ENCODE data around the gene RAB20. TPM values are rescaled to one million over a fixed set of nuclear protein-coding genes. Genes with fewer than 3 reads are reported as not detected.

RAB20 gene
- total RNA-seq, 4 donors from 2014 or later: 8.7 to 32.8 (median 18.4) TPM

GRCh38 chr13:110524541-110525257, 36.8 kb downstream of the RAB20 start:
- no peak for ATAC-seq
- TF ChIP-seq, protein P1, sequence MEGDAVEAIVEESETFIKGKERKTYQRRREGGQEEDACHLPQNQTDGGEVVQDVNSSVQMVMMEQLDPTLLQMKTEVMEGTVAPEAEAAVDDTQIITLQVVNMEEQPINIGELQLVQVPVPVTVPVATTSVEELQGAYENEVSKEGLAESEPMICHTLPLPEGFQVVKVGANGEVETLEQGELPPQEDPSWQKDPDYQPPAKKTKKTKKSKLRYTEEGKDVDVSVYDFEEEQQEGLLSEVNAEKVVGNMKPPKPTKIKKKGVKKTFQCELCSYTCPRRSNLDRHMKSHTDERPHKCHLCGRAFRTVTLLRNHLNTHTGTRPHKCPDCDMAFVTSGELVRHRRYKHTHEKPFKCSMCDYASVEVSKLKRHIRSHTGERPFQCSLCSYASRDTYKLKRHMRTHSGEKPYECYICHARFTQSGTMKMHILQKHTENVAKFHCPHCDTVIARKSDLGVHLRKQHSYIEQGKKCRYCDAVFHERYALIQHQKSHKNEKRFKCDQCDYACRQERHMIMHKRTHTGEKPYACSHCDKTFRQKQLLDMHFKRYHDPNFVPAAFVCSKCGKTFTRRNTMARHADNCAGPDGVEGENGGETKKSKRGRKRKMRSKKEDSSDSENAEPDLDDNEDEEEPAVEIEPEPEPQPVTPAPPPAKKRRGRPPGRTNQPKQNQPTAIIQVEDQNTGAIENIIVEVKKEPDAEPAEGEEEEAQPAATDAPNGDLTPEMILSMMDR (IDR thresholded peaks at IDR 0.05): no peak
- no peak for TF ChIP-seq POLR2AphosphoS5 (IDR thresholded peaks at IDR 0.05)
- TF ChIP-seq POLR2A (IDR thresholded peaks at IDR 0.05): no peak
- TF ChIP-seq EP300 (IDR thresholded peaks at IDR 0.05): no peak
- no peaks in the 10 kb centered on the region for H3K27me3 ChIP-seq
- peaks cover 0 to 17% of the 10 kb centered on the region in 2 donors for H3K36me3 ChIP-seq
- H3K4me3 ChIP-seq: no peak overlapping the region
- H3K27ac ChIP-seq: peak overlapping the region in 3 of 4 donors; percentile 56 to 76 (median 56)
- peaks cover 0 to 92% (median 8%) of the 10 kb centered on the region in 3 donors for H3K4me1 ChIP-seq
- 49 to 51% methylated on average over 4 of the region's 21 CpGs for WGBS, 2 donors (ENCODE audit: low coverage in 1 of 2)
- H3K9me3 ChIP-seq: no peaks in the 10 kb centered on the region

- no peak for ATAC-seq
- Histone ChIP-seq H3K4me3 (no peak overlapping the region), H3K27ac (peak overlapping the region in 3 of 4 donors; percentile 56 to 76 (median 56)), H3K36me3 (peaks cover 0 to 24% of the 10 kb centered on the region in 2 donors), H3K9me3 (no peaks in the 10 kb centered on the region), H3K4me1 (peaks cover 0 to 91% (median 8%) of the 10 kb centered on the region in 3 donors), H3K27me3 (no peaks in the 10 kb centered on the region)
- TF ChIP-seq, protein P1 (IDR thresholded peaks at IDR 0.05): no peak
- TF ChIP-seq EP300 (IDR thresholded peaks at IDR 0.05) (no peak), POLR2AphosphoS5 (IDR thresholded peaks at IDR 0.05) (no peak), POLR2A (IDR thresholded peaks at IDR 0.05) (no peak)
- WGBS, 2 donors (ENCODE audit: low coverage in 1 of 2): 64% methylated on average over 3 of the region's 17 CpGs; no CpG with 5 or more reads in 1 of the 2 donors
Measured at GRCh38 chr13:110523838-110524540, 37.5 kb downstream of the RAB20 start.

DNA sequence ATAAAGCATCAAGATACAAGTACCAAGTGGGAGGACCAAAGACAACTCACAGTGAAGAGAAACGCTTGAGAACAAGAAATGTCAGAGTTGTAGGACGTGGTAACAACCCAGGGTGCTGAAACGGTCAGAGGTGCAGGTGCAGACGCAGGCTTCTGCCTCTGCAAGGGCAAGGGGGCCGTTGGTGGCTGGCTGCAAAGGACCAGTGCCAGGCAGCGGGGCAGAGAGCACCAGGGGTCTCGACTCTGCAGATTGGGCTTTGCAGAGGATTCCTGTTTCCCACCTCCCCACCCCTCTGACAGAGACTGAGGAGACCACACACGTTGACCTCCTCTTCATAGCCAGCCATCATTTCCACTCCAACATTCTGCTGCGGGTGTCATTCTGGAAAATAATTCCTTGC, 38.3 kb downstream of the RAB20 start:
- no peak for ATAC-seq
- peaks cover 0 to 91% (median 8%) of the 10 kb centered on the region in 3 donors for H3K4me1 ChIP-seq
- peaks cover 0 to 27% of the 10 kb centered on the region in 2 donors for H3K36me3 ChIP-seq
- H3K4me3 ChIP-seq: no peak overlapping the region
- TF ChIP-seq EP300 (IDR thresholded peaks at IDR 0.05): no peak
- TF ChIP-seq, protein P1 (IDR thresholded peaks at IDR 0.05): no peak
- TF ChIP-seq POLR2AphosphoS5 (IDR thresholded peaks at IDR 0.05): no peak
- TF ChIP-seq POLR2A (IDR thresholded peaks at IDR 0.05): no peak
- WGBS, 2 donors (ENCODE audit: low coverage in 1 of 2): 70 to 85% methylated on average over 2 to 7 of the region's 9 CpGs
- H3K27me3 ChIP-seq: no peaks in the 10 kb centered on the region
- H3K27ac ChIP-seq: peak overlapping the region in 1 of 4 donors; percentile 76
- H3K9me3 ChIP-seq: no peaks in the 10 kb centered on the region

DNA sequence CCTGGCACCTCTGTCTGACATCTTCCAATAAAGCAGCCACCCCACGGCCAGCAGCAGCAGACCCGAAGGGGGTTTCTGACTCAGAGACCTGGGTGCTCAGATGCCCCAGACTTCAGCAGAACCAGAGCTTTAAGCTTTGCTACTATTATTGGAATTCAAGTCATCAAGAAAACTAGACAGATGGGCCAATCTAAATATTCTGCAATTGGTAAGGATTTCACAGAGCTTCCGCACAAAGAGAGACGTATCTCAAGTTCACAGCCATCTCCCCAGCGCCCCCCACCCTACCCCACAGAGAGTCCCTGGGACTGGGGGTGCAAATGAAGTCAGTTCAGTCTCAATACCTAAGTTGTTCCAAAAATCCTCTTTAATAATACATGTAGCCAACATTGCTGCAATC, 38.8 kb downstream of the RAB20 start:
- H3K4me3 ChIP-seq: no peak overlapping the region
- H3K27ac ChIP-seq: peak overlapping the region in 1 of 4 donors; percentile 76
- ATAC-seq: no peak
- TF ChIP-seq EP300 (IDR thresholded peaks at IDR 0.05) (no peak), POLR2AphosphoS5 (IDR thresholded peaks at IDR 0.05) (no peak)
- H3K4me1 ChIP-seq: peaks cover 0 to 91% (median 8%) of the 10 kb centered on the region in 3 donors
- no peaks in the 10 kb centered on the region for H3K27me3 ChIP-seq
- H3K9me3 ChIP-seq: no peaks in the 10 kb centered on the region
- WGBS, 2 donors (ENCODE audit: low coverage in 1 of 2): 90% methylated on average over 4 of the region's 5 CpGs; no CpG with 5 or more reads in 1 of the 2 donors
- H3K36me3 ChIP-seq: peaks cover 0 to 27% of the 10 kb centered on the region in 2 donors

- Histone ChIP-seq H3K4me1 (peaks cover 0 to 84% (median 8%) of the 10 kb centered on the region in 3 donors), H3K4me3 (no peak overlapping the region), H3K9me3 (no peaks in the 10 kb centered on the region), H3K27me3 (no peaks in the 10 kb centered on the region), H3K27ac (peak overlapping the region in 2 of 4 donors; percentile 71 to 73), H3K36me3 (peaks cover 0 to 27% of the 10 kb centered on the region in 2 donors)
- 72 to 90% methylated on average over 3 to 4 of the region's 7 CpGs for WGBS, 2 donors (ENCODE audit: low coverage in 1 of 2)
- TF ChIP-seq, protein P1 (IDR thresholded peaks at IDR 0.05): no peak
- no peak for TF ChIP-seq POLR2A (IDR thresholded peaks at IDR 0.05)
- TF ChIP-seq POLR2AphosphoS5 (IDR thresholded peaks at IDR 0.05): no peak
- no peak for TF ChIP-seq EP300 (IDR thresholded peaks at IDR 0.05)
- no peak for ATAC-seq
Measured at GRCh38 chr13:110521946-110522345, 39.6 kb downstream of the RAB20 start.
